A549 treated with AZD2906 at 1 μM for 4 hours (cell line): ENCODE measurements around the gene PARP14. TPM values are rescaled to one million over a fixed set of nuclear protein-coding genes. Genes with fewer than 3 reads are reported as not detected.

Source experiments
- total RNA-seq: library from RNA; stranded (reverse); fragments of 200-300 nt; extraction: Qiagen RNA extraction; gene quantifications from 5 replicates; pipeline ENCODE4 v1.2.3, GENCODE V29; 2022

The PARP14 gene
- total RNA-seq: 6.8 to 10.3 TPM (median 7.2 TPM) in 5 replicates

GRCh38 chr3:122680475-122681283 lies at the start of gene PARP14:
PARP14 (plus strand) TSS chr3:122680839; CDS start chr3:122680884, 45 bp downstream.

Other genes starting within 250 kb of the PARP14 start
- 50.4 to 61.0 TPM (median 60.2 TPM) in 5 replicates for gene KPNA1, start 165.9 kb upstream of the PARP14 start, total RNA-seq
- gene PARP9, start 116.5 kb upstream of the PARP14 start, total RNA-seq: 5.4 to 6.2 TPM (median 5.5 TPM) in 5 replicates
- gene DTX3L, start 116.5 kb upstream of the PARP14 start, total RNA-seq: 6.7 to 10.0 TPM (median 7.3 TPM) in 5 replicates
- gene PARP15, start 103.2 kb upstream of the PARP14 start, total RNA-seq: not detected in 5 replicates
- 4.8 to 6.1 TPM (median 5.4 TPM) in 5 replicates for gene HSPBAP1, start 113.0 kb downstream of the PARP14 start, total RNA-seq
- gene SLC49A4, start 114.2 kb downstream of the PARP14 start, total RNA-seq: 11.3 to 14.1 TPM (median 13.6 TPM) in 5 replicates